ENCODE measurements around the gene OGDH. TPM values are rescaled to one million over a fixed set of nuclear protein-coding genes. Genes with fewer than 3 reads are reported as not detected.

OGDH gene
- total and polyA plus RNA-seq, 3 donors from 2014 or later = 82.4 to 95.1 (median 87.0) TPM

GRCh38 chr7:44689427-44689826, 83.0 kb downstream of the OGDH start:
- Histone ChIP-seq H3K9me3 (no peaks in the 10 kb centered on the region), H3K4me3 (no peak overlapping the region), H3K27ac (no peak overlapping the region), H3K4me1 (no peaks in the 10 kb centered on the region), H3K27me3 (no peaks in the 10 kb centered on the region), H3K36me3 (ENCODE audit: low read depth, missing control alignments) (no peaks in the 10 kb centered on the region)
- intact Hi-C loops (cut with DNase I; ENCODE audit: low total_unique reads) = no loop called here
- 81 to 91% methylated on average over 2 of the region's 2 CpGs for WGBS, 2 donors
- DNase-seq = no peak
- TF ChIP-seq CTCF (IDR thresholded peaks at IDR 0.05) (no peak), POLR2A (IDR thresholded peaks at IDR 0.05) (no peak)

GRCh38 chr7:44693641-44694313, 87.3 kb downstream of the OGDH start:
- Histone ChIP-seq H3K27me3 (no peaks in the 10 kb centered on the region), H3K4me3 (no peak overlapping the region), H3K9me3 (no peaks in the 10 kb centered on the region), H3K36me3 (ENCODE audit: low read depth, missing control alignments) (no peaks in the 10 kb centered on the region), H3K27ac (no peak overlapping the region), H3K4me1 (no peaks in the 10 kb centered on the region)
- 88 to 94% methylated on average over 19 of the region's 19 CpGs for WGBS, 2 donors
- no peak for DNase-seq
- intact Hi-C loops (cut with DNase I; ENCODE audit: low total_unique reads) = no loop called here
- TF ChIP-seq POLR2A (IDR thresholded peaks at IDR 0.05) (no peak), CTCF (IDR thresholded peaks at IDR 0.05) (no peak)

- Histone ChIP-seq H3K4me1 (no peaks in the 10 kb centered on the region), H3K4me3 (no peak overlapping the region), H3K36me3 (ENCODE audit: low read depth, missing control alignments) (no peaks in the 10 kb centered on the region), H3K9me3 (no peaks in the 10 kb centered on the region), H3K27me3 (no peaks in the 10 kb centered on the region), H3K27ac (no peak overlapping the region)
- intact Hi-C loops (cut with DNase I; ENCODE audit: low total_unique reads) = no loop called here
- WGBS, 2 donors = 96 to 98% methylated on average over 8 to 14 of the region's 14 CpGs
- DNase-seq = no peak
- no peak for TF ChIP-seq CTCF (IDR thresholded peaks at IDR 0.05)
- TF ChIP-seq POLR2A (IDR thresholded peaks at IDR 0.05) = no peak
Observed at GRCh38 chr7:44694326-44694725, 87.9 kb downstream of the OGDH start.

- 94 to 95% methylated on average over 2 of the region's 2 CpGs for WGBS, 2 donors
- TF ChIP-seq CTCF (IDR thresholded peaks at IDR 0.05) = no peak
- no peak for TF ChIP-seq POLR2A (IDR thresholded peaks at IDR 0.05)
- Histone ChIP-seq H3K36me3 (ENCODE audit: low read depth, missing control alignments) (no peaks in the 10 kb centered on the region), H3K27ac (no peak overlapping the region), H3K4me3 (no peak overlapping the region), H3K9me3 (no peaks in the 10 kb centered on the region), H3K4me1 (no peaks in the 10 kb centered on the region), H3K27me3 (no peaks in the 10 kb centered on the region)
- no peak for DNase-seq
- intact Hi-C loops (cut with DNase I; ENCODE audit: low total_unique reads) = no loop called here
Observed at GRCh38 chr7:44694766-44695165, 88.3 kb downstream of the OGDH start.

- TF ChIP-seq POLR2A (IDR thresholded peaks at IDR 0.05) (no peak), CTCF (IDR thresholded peaks at IDR 0.05) (no peak)
- Histone ChIP-seq H3K27ac (no peak overlapping the region), H3K36me3 (ENCODE audit: low read depth, missing control alignments) (no peaks in the 10 kb centered on the region), H3K4me1 (no peaks in the 10 kb centered on the region), H3K27me3 (no peaks in the 10 kb centered on the region), H3K9me3 (no peaks in the 10 kb centered on the region), H3K4me3 (no peak overlapping the region)
- 91 to 95% methylated on average over 5 of the region's 5 CpGs for WGBS, 2 donors
- intact Hi-C loops (cut with DNase I; ENCODE audit: low total_unique reads) = no loop called here
- no peak for DNase-seq
Observed at GRCh38 chr7:44695756-44696155, 89.3 kb downstream of the OGDH start.

Data from testis (tissue), 3 donors.